ENCODE results near the gene MAGI1.

The MAGI1 gene

GRCh38 chr3:65381496-65382010, 657.2 kb downstream of the MAGI1 start:
- DNase-seq = no peak

- no peak for DNase-seq
Measured at GRCh38 chr3:65379223-65379622, 659.5 kb downstream of the MAGI1 start.

DNA sequence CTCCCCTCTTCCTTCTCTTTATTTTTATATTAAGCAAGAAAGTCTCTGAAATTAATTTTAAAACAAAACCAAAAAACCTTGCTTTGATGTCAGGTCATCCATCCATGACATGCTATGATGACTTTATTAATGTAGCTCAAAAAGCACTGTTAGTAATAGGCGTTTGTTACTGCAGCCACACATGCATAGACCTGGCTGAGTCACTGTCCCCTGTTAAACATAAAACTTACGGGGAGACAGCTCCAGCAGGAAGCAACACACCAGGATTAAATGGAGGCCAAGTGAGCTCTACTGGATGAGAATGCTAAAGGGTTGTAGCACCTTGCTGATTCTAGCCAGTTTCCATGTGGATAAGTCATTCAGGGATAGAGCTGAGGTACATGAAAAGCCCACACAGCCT, 661.1 kb downstream of the MAGI1 start:
- DNase-seq = no peak

DNA sequence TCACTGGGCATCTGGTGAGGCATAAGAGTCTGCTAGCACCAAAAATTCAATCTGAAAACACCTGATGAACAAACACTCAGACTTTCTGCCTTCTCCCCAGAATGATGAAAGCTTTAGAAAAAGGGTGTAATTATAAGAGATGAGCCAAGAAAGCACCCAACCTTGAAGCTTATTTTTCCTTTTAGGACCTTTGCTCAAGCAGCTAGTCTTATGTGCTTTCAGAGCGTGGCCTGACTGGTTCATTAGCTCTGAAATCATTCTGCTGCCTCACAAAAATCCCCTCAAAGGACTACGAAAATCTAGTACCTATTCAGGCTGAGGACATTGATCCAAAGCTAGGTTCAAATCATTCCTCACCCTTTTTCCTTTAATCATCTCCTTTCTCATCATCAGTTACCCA, 662.3 kb downstream of the MAGI1 start:
- DNase-seq = no peak

DNA sequence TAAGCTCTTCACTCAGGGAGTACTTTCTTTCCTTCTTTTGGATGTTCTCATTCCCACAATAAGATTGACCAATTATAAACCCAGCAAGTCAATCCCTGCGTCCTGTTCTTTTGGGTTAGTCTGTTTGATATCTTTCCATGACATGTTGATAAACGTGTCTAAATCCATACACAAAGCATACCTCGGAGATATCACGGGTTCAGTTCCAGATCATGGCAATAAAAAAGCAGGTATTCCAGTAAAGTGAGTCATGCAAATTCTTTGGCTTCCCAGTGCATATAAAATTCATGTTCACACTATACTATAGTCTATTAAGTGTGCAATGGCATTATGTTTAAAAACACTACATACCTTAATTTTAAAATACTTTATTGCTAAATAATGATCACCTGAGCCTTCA, 667.7 kb downstream of the MAGI1 start:
- no peak for DNase-seq

DNA sequence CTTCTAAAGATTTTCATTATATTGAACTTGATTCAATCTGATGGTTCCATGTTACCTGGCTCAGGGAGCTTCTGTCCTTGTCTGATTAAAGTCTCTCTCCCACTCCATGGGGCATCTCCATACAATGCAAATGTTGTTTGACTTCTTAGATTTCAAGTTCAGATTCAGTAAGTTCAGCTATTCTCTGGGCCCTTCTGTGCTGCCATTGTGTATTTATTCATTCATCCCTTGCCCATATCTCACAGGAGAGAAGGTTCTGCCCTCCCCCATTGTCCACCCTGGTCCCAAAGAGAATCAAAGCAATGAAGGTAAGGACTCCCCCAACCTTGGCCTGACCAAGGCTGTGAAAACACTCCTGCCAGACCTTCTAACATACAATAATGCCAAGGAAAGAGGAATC, 669.9 kb downstream of the MAGI1 start:
- no peak for DNase-seq

GRCh38 chr3:65362688-65363087, 676.0 kb downstream of the MAGI1 start:
- no peak for DNase-seq

GRCh38 chr3:65361448-65361847, 677.3 kb downstream of the MAGI1 start:
- no peak for DNase-seq

- no peak for DNase-seq
Measured at GRCh38 chr3:65356331-65357248, 682.1 kb downstream of the MAGI1 start.

GRCh38 chr3:65354880-65355279, 683.8 kb downstream of the MAGI1 start:
- DNase-seq = no peak

- no peak for DNase-seq
Measured at GRCh38 chr3:65352951-65353350, 685.8 kb downstream of the MAGI1 start.

GRCh38 chr3:65351753-65352152, 687.0 kb downstream of the MAGI1 start:
- no peak for DNase-seq

DNA sequence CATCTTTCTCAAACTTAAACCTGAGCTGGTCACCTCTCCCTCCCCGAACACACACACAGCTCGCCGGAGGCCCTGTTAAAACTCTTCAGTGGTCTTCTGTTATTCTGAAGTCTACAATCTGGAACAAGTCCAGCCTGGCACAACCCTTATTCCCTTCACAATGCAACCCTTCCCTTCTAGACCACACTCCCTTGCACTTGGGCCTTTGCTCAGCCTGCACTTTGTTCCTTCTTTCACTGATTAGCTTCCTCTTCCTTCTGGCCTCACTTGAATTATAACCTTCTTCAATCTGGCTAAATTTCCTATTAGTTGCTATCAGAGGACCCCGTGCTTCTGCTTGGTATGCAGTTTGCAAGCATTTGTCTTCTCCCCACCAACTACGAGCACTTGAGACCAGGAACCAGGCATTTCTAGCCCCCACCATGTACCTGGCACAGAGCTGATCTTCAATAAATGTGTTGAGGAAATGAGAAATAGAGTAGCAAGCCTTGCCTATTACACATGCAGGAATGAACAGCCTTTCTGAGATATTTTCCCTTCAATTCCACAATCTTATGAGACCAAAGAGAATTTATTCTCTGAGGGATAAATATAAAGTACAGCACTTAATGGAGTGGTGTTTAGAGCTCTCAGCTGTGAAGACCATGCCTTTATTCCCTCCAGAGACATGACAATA, 687.8 kb downstream of the MAGI1 start:
- no peak for DNase-seq

DNA sequence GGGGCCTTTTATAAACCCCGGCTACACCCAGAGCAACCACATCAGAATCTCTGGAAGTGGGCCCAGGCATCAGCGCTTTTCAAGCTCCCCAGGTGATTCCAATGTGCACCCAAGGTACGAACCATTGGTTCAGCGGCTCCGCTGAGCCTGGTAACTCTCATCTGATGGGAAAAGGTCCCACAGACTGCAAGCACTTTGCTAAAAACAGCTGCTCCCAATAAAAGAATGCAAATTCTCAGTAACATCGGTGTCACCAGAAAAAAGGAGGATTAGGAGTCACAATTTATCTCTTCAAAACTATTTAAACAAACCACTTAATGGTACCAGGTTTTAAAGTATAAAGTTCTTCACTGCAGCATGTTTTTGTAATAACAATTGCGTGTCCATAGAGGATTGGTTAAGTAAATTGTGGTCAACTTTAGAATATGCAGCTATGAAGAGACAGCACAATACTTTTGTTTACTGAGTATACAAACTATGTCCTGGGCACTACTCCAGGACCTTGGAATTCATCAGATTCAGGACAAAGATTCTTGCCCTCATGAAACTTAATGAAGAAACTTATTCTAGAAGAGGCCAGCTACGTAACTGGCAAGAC, 690.2 kb downstream of the MAGI1 start:
- no peak for DNase-seq

DNA sequence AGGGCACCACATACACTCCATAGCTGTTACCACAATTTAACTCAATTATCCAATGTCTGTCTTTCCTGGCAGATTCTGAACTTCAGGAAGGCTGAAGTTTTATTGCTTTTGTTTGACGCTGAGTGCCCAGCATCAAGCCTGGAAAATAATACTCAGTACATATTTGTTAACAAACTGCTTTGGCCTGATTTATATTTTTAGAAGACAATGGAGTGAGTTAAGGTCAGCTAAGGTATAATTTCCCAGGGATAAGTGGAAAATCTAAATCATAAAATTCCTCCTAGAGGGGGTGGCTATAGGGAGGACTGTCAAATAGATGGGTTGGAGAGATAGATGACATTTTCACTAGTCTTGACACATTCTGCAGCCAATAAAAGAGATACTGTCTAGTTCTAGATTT, 691.6 kb downstream of the MAGI1 start:
- no peak for DNase-seq

GRCh38 chr3:65344846-65345245, 693.9 kb downstream of the MAGI1 start:
- DNase-seq = no peak

DNA sequence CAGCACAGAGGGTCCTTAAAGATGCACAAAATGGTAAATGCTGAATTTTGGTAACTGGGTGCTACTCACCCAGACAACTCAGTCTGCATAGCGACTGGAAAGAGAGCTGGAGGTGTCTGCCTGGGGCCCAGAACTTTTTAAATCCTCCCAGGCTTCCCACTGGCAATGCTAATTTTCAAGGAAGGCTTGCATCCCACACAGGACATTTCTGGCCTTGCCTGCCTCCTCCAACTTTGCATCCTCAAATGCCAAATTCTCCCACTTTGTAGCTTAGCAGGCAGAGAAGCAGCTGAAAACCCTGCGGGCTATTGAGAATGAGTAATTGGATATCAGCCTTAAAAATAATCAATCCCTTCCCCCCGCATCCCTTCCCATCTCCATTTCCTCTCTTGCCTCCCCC, 694.3 kb downstream of the MAGI1 start:
- DNase-seq = no peak

GRCh38 chr3:65343736-65344135, 695.0 kb downstream of the MAGI1 start:
- DNase-seq = no peak

DNA sequence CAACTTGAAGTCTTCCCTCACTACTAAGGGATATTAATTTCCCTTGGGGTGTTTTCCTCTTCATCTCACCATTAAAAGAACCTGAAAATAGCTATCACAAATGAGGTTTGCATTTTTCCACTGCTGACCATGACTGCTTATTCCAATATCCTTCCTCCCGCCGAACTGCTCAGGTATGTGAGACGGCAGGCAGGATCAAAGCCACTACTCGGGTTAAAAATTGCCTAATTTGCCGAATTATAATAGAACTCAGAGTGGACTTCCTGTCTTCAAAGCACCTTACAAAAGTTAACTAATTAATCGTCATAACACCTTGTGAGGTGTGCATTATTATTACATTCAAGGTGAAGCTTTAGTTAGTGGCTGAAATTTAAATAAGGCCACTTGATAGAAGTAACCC, 695.7 kb downstream of the MAGI1 start:
- no peak for DNase-seq

GRCh38 chr3:65342084-65342683, 696.5 kb downstream of the MAGI1 start:
- DNase-seq = no peak

- no peak for DNase-seq
Measured at GRCh38 chr3:65339192-65339740, 699.5 kb downstream of the MAGI1 start.

GRCh38 chr3:65338571-65338970, 700.1 kb downstream of the MAGI1 start:
- no peak for DNase-seq

GRCh38 chr3:65335587-65335986, 703.1 kb downstream of the MAGI1 start:
- no peak for DNase-seq

Data from CD4-positive, alpha-beta T cell treated with Interleukin-10 for 1 hour (primary cell).